ENCODE data around the gene CHD9NB.

The CHD9NB gene

GRCh38 chr16:53068423-53068833, 15.7 kb upstream of the CHD9NB start:
- H2BK12ac ChIP-seq (ENCODE audit: low read length) = no peak overlapping the region

DNA sequence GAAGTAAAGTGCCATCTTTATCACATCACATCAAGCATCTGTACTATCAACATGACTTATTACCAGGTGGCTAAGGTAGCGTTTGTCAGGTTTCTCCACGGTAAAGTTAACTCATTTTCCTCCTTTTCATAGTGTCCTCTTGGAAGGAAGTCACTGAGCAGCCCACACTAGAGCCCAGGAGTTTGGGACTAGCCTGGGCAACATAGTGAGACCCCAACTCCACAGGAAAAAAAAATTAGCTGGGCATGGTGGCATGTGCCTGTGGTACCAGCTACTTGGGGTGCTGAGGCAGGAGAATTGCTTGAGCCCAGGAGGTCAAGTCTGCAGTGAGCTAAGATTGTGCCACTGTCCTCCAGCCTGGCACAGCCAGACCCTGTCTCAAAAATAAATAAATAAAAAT, 15.0 kb upstream of the CHD9NB start:
- no peak overlapping the region for H3K4me3 ChIP-seq (ENCODE audit: low read length in 2 of 2)
- no peak overlapping the region for H2BK15ac ChIP-seq (ENCODE audit: low read length)
- H2AFZ ChIP-seq (ENCODE audit: low read length) = no peak overlapping the region
- H3K4me2 ChIP-seq (ENCODE audit: insufficient read depth, low read length, poor library complexity, severe bottlenecking) = no peak overlapping the region
- no peak overlapping the region for H3K23ac ChIP-seq (ENCODE audit: low read depth, low read length, poor library complexity)
- no CpG with 5 or more reads among the region's 2 CpGs for WGBS, 2 donors (ENCODE audit: extremely low coverage in 2 of 2, insufficient read length in 2 of 2, insufficient replicate concordance in 1 of 2)
- H2BK12ac ChIP-seq (ENCODE audit: low read length) = no peak overlapping the region
- no peak overlapping the region for H3K14ac ChIP-seq (ENCODE audit: low read length)
- H3K9me3 ChIP-seq (replicated peaks in 1 of 2; ENCODE audit: control insufficient read depth in 2 of 2, insufficient read depth in 1 of 2, low read depth in 1 of 2, low read length in 2 of 2) = no peaks in the 10 kb centered on the region
- no peak overlapping the region for H2BK120ac ChIP-seq (ENCODE audit: low read depth, low read length)
- H3K79me1 ChIP-seq (ENCODE audit: low read depth, low read length) = peaks cover 2% of the 10 kb centered on the region
- no peak overlapping the region for H3K9ac ChIP-seq (ENCODE audit: low read depth, low read length, poor library complexity)
- peaks cover 2 to 22% of the 10 kb centered on the region in 2 donors for H3K36me3 ChIP-seq (replicated peaks in 1 of 2; ENCODE audit: control insufficient read depth in 2 of 2, insufficient read depth in 2 of 2, low read length in 2 of 2)
- no peak overlapping the region for H3K4ac ChIP-seq (ENCODE audit: low read length)
- no peak overlapping the region for H4K8ac ChIP-seq (ENCODE audit: low read depth, low read length)
- DNase-seq (ENCODE audit: low spot score) = no peak
- H4K91ac ChIP-seq (ENCODE audit: low read depth, low read length, poor library complexity) = no peak overlapping the region
- H2BK5ac ChIP-seq (ENCODE audit: low read length) = no peak overlapping the region
- H3K27ac ChIP-seq (replicated peaks; ENCODE audit: low read length) = no peak overlapping the region
- H3K18ac ChIP-seq (ENCODE audit: low read length) = no peak overlapping the region
- peaks cover 4 to 6% of the 10 kb centered on the region in 2 donors for H3K4me1 ChIP-seq (ENCODE audit: control insufficient read depth in 2 of 2, insufficient read depth in 1 of 2, low read depth in 1 of 2, low read length in 2 of 2)
- H2AK5ac ChIP-seq (ENCODE audit: low read depth, low read length) = no peak overlapping the region
- H3K27me3 ChIP-seq (ENCODE audit: control insufficient read depth in 3 of 3, insufficient read depth in 3 of 3, low read depth in 1 of 3, low read length in 3 of 3) = no peaks in the 10 kb centered on the region

More at GRCh38 chr16:53068423-53068833, 15.7 kb upstream of the CHD9NB start:
- Histone ChIP-seq H3K23ac (ENCODE audit: low read depth, low read length, poor library complexity) (no peak overlapping the region), H2BK120ac (ENCODE audit: low read depth, low read length) (no peak overlapping the region), H3K4me1 (ENCODE audit: control insufficient read depth in 2 of 2, insufficient read depth in 1 of 2, low read depth in 1 of 2, low read length in 2 of 2) (peaks cover 4 to 6% of the 10 kb centered on the region in 2 donors), H3K4me3 (ENCODE audit: low read length in 2 of 2) (no peak overlapping the region), H3K79me1 (ENCODE audit: low read depth, low read length) (peaks cover 2% of the 10 kb centered on the region), H3K9me3 (replicated peaks in 1 of 2; ENCODE audit: control insufficient read depth in 2 of 2, insufficient read depth in 1 of 2, low read depth in 1 of 2, low read length in 2 of 2) (peaks cover 1 to 2% of the 10 kb centered on the region in 2 donors), H4K8ac (ENCODE audit: low read depth, low read length) (no peak overlapping the region), H3K4ac (ENCODE audit: low read length) (no peak overlapping the region), H2BK15ac (ENCODE audit: low read length) (no peak overlapping the region), H2BK5ac (ENCODE audit: low read length) (no peak overlapping the region), H3K27ac (replicated peaks; ENCODE audit: low read length) (no peak overlapping the region), H3K9ac (ENCODE audit: low read depth, low read length, poor library complexity) (no peak overlapping the region), H4K91ac (ENCODE audit: low read depth, low read length, poor library complexity) (no peak overlapping the region), H3K18ac (ENCODE audit: low read length) (no peak overlapping the region), H2AK5ac (ENCODE audit: low read depth, low read length) (no peak overlapping the region), H3K36me3 (replicated peaks in 1 of 2; ENCODE audit: control insufficient read depth in 2 of 2, insufficient read depth in 2 of 2, low read length in 2 of 2) (peaks cover 2 to 22% of the 10 kb centered on the region in 2 donors), H3K4me2 (ENCODE audit: insufficient read depth, low read length, poor library complexity, severe bottlenecking) (no peak overlapping the region), H3K14ac (ENCODE audit: low read length) (no peak overlapping the region), H3K27me3 (ENCODE audit: control insufficient read depth in 3 of 3, insufficient read depth in 3 of 3, low read depth in 1 of 3, low read length in 3 of 3) (no peaks in the 10 kb centered on the region), H2AFZ (ENCODE audit: low read length) (no peak overlapping the region)
- no CpG with 5 or more reads among the region's 4 CpGs for WGBS, 2 donors (ENCODE audit: extremely low coverage in 2 of 2, insufficient read length in 2 of 2, insufficient replicate concordance in 1 of 2)
- no peak for DNase-seq (ENCODE audit: low spot score)

DNA sequence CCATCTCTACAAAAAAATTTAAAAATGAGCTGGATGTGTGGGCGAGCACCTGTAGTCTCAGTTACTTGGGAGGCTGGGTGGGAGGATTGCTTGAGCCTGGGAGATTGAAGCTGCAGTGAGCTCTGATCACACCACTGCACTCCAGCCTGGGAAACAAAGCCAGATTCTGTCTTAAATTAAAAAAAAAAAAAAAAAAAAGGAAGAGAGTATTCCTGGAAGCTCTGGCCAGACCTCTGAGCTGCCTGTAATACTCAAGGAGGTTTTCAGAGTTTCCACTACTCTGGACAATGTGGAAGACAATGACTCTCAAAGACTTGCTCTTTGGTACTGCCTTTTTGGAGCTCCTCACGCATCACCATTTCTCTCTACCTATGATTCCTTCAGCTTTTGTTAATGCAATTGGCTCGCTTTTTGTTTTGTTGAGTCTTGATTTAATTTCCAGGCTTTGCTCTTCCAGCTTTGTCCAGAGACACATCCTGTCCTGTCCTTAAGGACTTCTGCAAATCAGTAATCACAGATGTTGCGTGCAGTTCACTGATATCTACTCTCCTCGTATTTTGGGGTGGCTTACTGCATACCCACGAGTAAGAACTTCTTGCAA, 12.9 kb upstream of the CHD9NB start:
- H3K27me3 ChIP-seq (ENCODE audit: control insufficient read depth in 3 of 3, insufficient read depth in 3 of 3, low read depth in 1 of 3, low read length in 3 of 3) = no peaks in the 10 kb centered on the region
- no peak overlapping the region for H3K18ac ChIP-seq (ENCODE audit: low read length)
- DNase-seq (ENCODE audit: low spot score) = no peak
- no peak overlapping the region for H3K27ac ChIP-seq (replicated peaks; ENCODE audit: low read length)
- no peak overlapping the region for H3K4me3 ChIP-seq (ENCODE audit: low read length in 2 of 2)
- H3K23ac ChIP-seq (ENCODE audit: low read depth, low read length, poor library complexity) = no peak overlapping the region
- H2BK12ac ChIP-seq (ENCODE audit: low read length) = no peak overlapping the region
- WGBS, 2 donors (ENCODE audit: extremely low coverage in 2 of 2, insufficient read length in 2 of 2, insufficient replicate concordance in 1 of 2) = no CpG with 5 or more reads among the region's 6 CpGs
- H2BK15ac ChIP-seq (ENCODE audit: low read length) = no peak overlapping the region
- H3K4me1 ChIP-seq (ENCODE audit: control insufficient read depth in 2 of 2, insufficient read depth in 1 of 2, low read depth in 1 of 2, low read length in 2 of 2) = peaks cover 0 to 8% of the 10 kb centered on the region in 2 donors
- no peaks in the 10 kb centered on the region for H3K9me3 ChIP-seq (replicated peaks in 1 of 2; ENCODE audit: control insufficient read depth in 2 of 2, insufficient read depth in 1 of 2, low read depth in 1 of 2, low read length in 2 of 2)
- H3K4ac ChIP-seq (ENCODE audit: low read length) = no peak overlapping the region
- no peak overlapping the region for H4K8ac ChIP-seq (ENCODE audit: low read depth, low read length)
- no peak overlapping the region for H3K4me2 ChIP-seq (ENCODE audit: insufficient read depth, low read length, poor library complexity, severe bottlenecking)
- H3K36me3 ChIP-seq (replicated peaks in 1 of 2; ENCODE audit: control insufficient read depth in 2 of 2, insufficient read depth in 2 of 2, low read length in 2 of 2) = peaks cover 2 to 22% of the 10 kb centered on the region in 2 donors
- no peak overlapping the region for H2BK120ac ChIP-seq (ENCODE audit: low read depth, low read length)
- H3K14ac ChIP-seq (ENCODE audit: low read length) = no peak overlapping the region
- no peak overlapping the region for H2AK5ac ChIP-seq (ENCODE audit: low read depth, low read length)
- H2BK5ac ChIP-seq (ENCODE audit: low read length) = no peak overlapping the region
- H4K91ac ChIP-seq (ENCODE audit: low read depth, low read length, poor library complexity) = no peak overlapping the region
- H2AFZ ChIP-seq (ENCODE audit: low read length) = no peak overlapping the region
- no peak overlapping the region for H3K9ac ChIP-seq (ENCODE audit: low read depth, low read length, poor library complexity)
- peaks cover 2% of the 10 kb centered on the region for H3K79me1 ChIP-seq (ENCODE audit: low read depth, low read length)

DNA sequence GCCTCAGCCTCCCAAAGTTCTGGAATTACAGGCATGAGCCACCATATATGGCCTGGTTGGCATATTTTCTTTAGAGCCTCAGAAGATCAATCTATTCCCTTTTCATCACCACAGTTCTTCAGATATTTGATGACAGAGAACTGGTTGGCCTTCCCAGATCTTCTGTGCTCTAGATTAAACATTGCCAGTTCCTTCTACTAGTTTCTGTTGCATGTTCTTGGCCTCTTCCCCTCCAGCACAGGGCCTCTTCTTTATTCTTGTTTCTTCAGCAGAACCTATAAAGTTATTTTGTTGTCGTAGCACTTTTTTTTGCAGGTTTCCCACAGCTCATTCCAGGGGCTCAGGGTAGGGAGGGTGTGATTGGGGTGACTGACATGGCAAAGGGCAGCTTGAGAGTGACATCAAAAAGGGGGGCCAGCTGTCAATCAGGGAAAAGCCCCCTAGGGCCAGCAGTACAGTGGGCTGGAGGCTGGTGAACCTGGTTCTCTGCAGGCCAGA, 11.4 kb upstream of the CHD9NB start:
- Histone ChIP-seq H2BK15ac (ENCODE audit: low read length) (no peak overlapping the region), H2BK12ac (ENCODE audit: low read length) (no peak overlapping the region), H3K14ac (ENCODE audit: low read length) (no peak overlapping the region), H3K4me3 (ENCODE audit: low read length in 2 of 2) (no peak overlapping the region), H2BK5ac (ENCODE audit: low read length) (no peak overlapping the region), H3K23ac (ENCODE audit: low read depth, low read length, poor library complexity) (no peak overlapping the region), H3K4me1 (ENCODE audit: control insufficient read depth in 2 of 2, insufficient read depth in 1 of 2, low read depth in 1 of 2, low read length in 2 of 2) (peaks cover 0 to 8% of the 10 kb centered on the region in 2 donors), H3K27ac (replicated peaks; ENCODE audit: low read length) (no peak overlapping the region), H3K4me2 (ENCODE audit: insufficient read depth, low read length, poor library complexity, severe bottlenecking) (no peak overlapping the region), H3K4ac (ENCODE audit: low read length) (no peak overlapping the region), H3K79me1 (ENCODE audit: low read depth, low read length) (peaks cover 2% of the 10 kb centered on the region), H2AK5ac (ENCODE audit: low read depth, low read length) (no peak overlapping the region), H2AFZ (ENCODE audit: low read length) (no peak overlapping the region), H3K9me3 (replicated peaks in 1 of 2; ENCODE audit: control insufficient read depth in 2 of 2, insufficient read depth in 1 of 2, low read depth in 1 of 2, low read length in 2 of 2) (no peaks in the 10 kb centered on the region), H3K18ac (ENCODE audit: low read length) (no peak overlapping the region), H4K8ac (ENCODE audit: low read depth, low read length) (no peak overlapping the region), H4K91ac (ENCODE audit: low read depth, low read length, poor library complexity) (no peak overlapping the region), H3K36me3 (replicated peaks in 1 of 2; ENCODE audit: control insufficient read depth in 2 of 2, insufficient read depth in 2 of 2, low read length in 2 of 2) (peaks cover 2 to 17% of the 10 kb centered on the region in 2 donors), H3K9ac (ENCODE audit: low read depth, low read length, poor library complexity) (no peak overlapping the region), H3K27me3 (ENCODE audit: control insufficient read depth in 3 of 3, insufficient read depth in 3 of 3, low read depth in 1 of 3, low read length in 3 of 3) (no peaks in the 10 kb centered on the region), H2BK120ac (ENCODE audit: low read depth, low read length) (no peak overlapping the region)
- no CpG with 5 or more reads among the region's 1 CpG for WGBS, 2 donors (ENCODE audit: extremely low coverage in 2 of 2, insufficient read length in 2 of 2, insufficient replicate concordance in 1 of 2)
- DNase-seq (ENCODE audit: low spot score) = no peak

All from neuronal stem cell (in vitro differentiated cells).